Measurements from ENCODE around the gene NUAK1.

- TF ChIP-seq TAF1 (IDR thresholded peaks at IDR 0.05; ENCODE audit: borderline replicate concordance, insufficient read depth, low read length) (no peak), POLR2AphosphoS5 (IDR thresholded peaks at IDR 0.05; ENCODE audit: low read depth, low read length) (no peak), FOXP2 (optimal IDR thresholded peaks at IDR 0.05; ENCODE audit: borderline replicate concordance, extremely low read depth, extremely low read length, insufficient read depth) (no peak)
- TF ChIP-seq, protein P1, sequence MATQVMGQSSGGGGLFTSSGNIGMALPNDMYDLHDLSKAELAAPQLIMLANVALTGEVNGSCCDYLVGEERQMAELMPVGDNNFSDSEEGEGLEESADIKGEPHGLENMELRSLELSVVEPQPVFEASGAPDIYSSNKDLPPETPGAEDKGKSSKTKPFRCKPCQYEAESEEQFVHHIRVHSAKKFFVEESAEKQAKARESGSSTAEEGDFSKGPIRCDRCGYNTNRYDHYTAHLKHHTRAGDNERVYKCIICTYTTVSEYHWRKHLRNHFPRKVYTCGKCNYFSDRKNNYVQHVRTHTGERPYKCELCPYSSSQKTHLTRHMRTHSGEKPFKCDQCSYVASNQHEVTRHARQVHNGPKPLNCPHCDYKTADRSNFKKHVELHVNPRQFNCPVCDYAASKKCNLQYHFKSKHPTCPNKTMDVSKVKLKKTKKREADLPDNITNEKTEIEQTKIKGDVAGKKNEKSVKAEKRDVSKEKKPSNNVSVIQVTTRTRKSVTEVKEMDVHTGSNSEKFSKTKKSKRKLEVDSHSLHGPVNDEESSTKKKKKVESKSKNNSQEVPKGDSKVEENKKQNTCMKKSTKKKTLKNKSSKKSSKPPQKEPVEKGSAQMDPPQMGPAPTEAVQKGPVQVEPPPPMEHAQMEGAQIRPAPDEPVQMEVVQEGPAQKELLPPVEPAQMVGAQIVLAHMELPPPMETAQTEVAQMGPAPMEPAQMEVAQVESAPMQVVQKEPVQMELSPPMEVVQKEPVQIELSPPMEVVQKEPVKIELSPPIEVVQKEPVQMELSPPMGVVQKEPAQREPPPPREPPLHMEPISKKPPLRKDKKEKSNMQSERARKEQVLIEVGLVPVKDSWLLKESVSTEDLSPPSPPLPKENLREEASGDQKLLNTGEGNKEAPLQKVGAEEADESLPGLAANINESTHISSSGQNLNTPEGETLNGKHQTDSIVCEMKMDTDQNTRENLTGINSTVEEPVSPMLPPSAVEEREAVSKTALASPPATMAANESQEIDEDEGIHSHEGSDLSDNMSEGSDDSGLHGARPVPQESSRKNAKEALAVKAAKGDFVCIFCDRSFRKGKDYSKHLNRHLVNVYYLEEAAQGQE (IDR thresholded peaks at IDR 0.05; ENCODE audit: insufficient read depth in 1 of 2, low read depth in 2 of 2, low read length in 2 of 2) = no peak
Measured at GRCh38 chr12:106147956-106148355, 9.2 kb upstream of the NUAK1 start.
